PC-9 (cell line): ENCODE results near the gene DLAT. TPM values are rescaled to one million over a fixed set of nuclear protein-coding genes. Genes with fewer than 3 reads are reported as not detected.

ENCODE experiments used
- BruUV-seq: library from RNA; stranded (reverse); fragments of 400-500 nt; replicated peaks from 2 replicates; lab custom pipeline; 2021; lab: Mats Ljungman, UMichigan
- CTCF ChIA-PET: fragments of 300-600 bp; sonication (Branson Sonifier 250); formaldehyde crosslinking; loops from one replicate; lab custom pipeline; 2022; ENCODE audit warnings: antibody characterized with exemption; lab: Charles Lee
- POLR2A ChIA-PET: fragments of 300-600 bp; sonication (Branson Sonifier 250); formaldehyde crosslinking; loops from one replicate; lab custom pipeline; 2022; ENCODE audit warnings: antibody characterized with exemption; ENCODE audit not compliant: unreplicated experiment; lab: Charles Lee
- DNase-seq, 2 experiments: peaks; one replicate each; pipeline versions ENCODE4 v3.0.0 to v3.0.0-alpha.2; 2015 to 2022; ENCODE audit warnings: mixed read lengths in 1 of 2
- H2AFZ ChIP-seq: fragments of 200-600 bp; sonication (generic); 2 replicates; pipeline ENCODE4 v1.8.1; 2017; ENCODE audit warnings: antibody characterized with exemption
- H3F3A ChIP-seq: fragments of 200-600 bp; sonication (generic); 2 replicates; pipeline ENCODE4 v1.8.1; 2017; ENCODE audit warnings: antibody characterized with exemption, mild to moderate bottlenecking, low read depth; ENCODE audit not compliant: insufficient read depth
- H3K27ac ChIP-seq: fragments of 200-600 bp; sonication (generic); 2 replicates; pipeline ENCODE4 v1.6.1; 2016; ENCODE audit warnings: mixed run types
- H3K27me3 ChIP-seq: fragments of 200-600 bp; sonication (generic); 2 replicates; pipeline ENCODE4 v1.6.1; 2016; ENCODE audit warnings: low read depth, mixed run types; ENCODE audit not compliant: insufficient read depth
- H3K36me3 ChIP-seq: fragments of 200-600 bp; sonication (generic); 2 replicates; pipeline ENCODE4 v1.6.1; 2016; ENCODE audit warnings: low read depth, mixed run types
- H3K4me1 ChIP-seq: fragments of 200-600 bp; sonication (generic); replicated peaks from 2 replicates; pipeline ENCODE4 v1.6.1; 2016; ENCODE audit warnings: mixed run types; ENCODE audit not compliant: insufficient read depth
- H3K4me2 ChIP-seq: fragments of 200-600 bp; sonication (generic); 2 replicates; pipeline ENCODE4 v1.6.1; 2017; ENCODE audit warnings: mixed run types
- H3K4me3 ChIP-seq: fragments of 200-600 bp; sonication (generic); 2 replicates; pipeline ENCODE4 v1.6.1; 2016; ENCODE audit warnings: mixed run types
- H3K79me2 ChIP-seq: fragments of 200-600 bp; sonication (generic); 2 replicates; pipeline ENCODE4 v1.6.1; 2017; ENCODE audit warnings: low read depth, mixed run types
- H3K9me2 ChIP-seq: fragments of 200-600 bp; sonication (generic); 2 replicates; pipeline ENCODE4 v1.8.1; 2017; ENCODE audit warnings: mild to moderate bottlenecking; ENCODE audit not compliant: insufficient read depth
- H3K9me3 ChIP-seq: fragments of 200-600 bp; sonication (generic); 2 replicates; pipeline ENCODE4 v1.8.1; 2016; ENCODE audit warnings: low read depth; ENCODE audit not compliant: insufficient read depth
- H4K20me1 ChIP-seq: fragments of 200-600 bp; sonication (generic); 2 replicates; pipeline ENCODE4 v1.8.1; 2017; ENCODE audit not compliant: insufficient read depth
- EZH2 ChIP-seq: fragments of 200-600 bp; sonication (generic); IDR thresholded peaks from 2 replicates; pipeline ENCODE4 v1.8.0; 2017; ENCODE audit warnings: antibody characterized with exemption, low read depth
- intact Hi-C: fragments of 100-400 bp; cut with micrococcal nuclease; formaldehyde crosslinking; loops from one replicate; pipeline ENCODE4 v1.10.0; 2022; ENCODE audit not compliant: unreplicated experiment
- total RNA-seq: library from RNA; stranded (reverse); gene quantifications from 2 replicates; pipeline ENCODE4 v1.2.3, GENCODE V29; 2021
- TF ChIP-seq, protein P1 (sequence below): fragments of 200-600 bp; sonication (generic); conservative IDR thresholded peaks from 2 replicates; pipeline ENCODE4 v1.6.1; 2017; ENCODE audit warnings: mixed run types, antibody characterized with exemption, mild to moderate bottlenecking, moderate library complexity

DLAT gene
- total RNA-seq, 1 experiment from 2014 or later, result 44.9 TPM

DNA sequence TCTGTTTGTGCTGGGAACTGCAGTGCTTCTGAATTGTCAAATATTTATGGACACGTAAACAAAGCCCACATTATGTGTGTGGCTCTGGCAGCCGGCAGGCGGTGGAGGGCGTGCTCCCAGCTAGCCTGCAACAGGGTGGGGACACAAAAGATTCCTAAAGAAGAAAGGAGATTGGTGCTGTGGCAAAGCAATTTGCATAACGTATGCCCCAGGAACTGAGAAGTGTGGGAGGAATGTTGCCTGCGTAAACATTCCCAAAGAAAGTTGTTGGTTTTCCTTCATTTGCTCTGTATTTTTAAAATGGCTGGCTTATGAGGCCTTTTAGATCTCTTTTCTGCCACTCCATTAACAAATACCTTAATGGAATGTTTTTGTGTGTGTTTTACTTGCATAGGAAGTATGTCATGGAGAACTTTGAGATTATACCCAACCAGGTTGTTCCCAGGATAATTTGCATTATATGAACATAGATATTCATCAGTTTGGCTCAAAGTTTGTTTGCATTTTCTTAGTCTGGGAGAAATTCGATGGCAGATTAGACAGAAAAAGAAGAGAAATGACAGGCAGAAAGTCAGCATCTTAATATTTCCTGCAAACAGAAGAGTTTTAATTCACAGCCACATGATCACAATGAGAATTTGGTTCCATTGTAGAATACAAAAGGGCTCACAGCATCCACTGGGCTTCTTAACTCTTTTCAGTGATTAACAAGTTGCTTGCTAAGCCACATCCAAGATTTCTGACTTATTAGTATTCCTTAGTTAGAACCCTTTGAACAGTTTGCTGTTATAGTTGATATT lies 41.8 kb upstream of the DLAT start:
- Histone ChIP-seq H3F3A (peaks cover 1% of the 10 kb centered on the region; the same call in 1 of the 2 replicates), H3K9me2 (no peaks in the 10 kb centered on the region), H3K4me1 (0 out of 2 replicates have a peak, but pooled peaks cover 4% of the 10 kb centered on the region), H4K20me1 (no peaks in the 10 kb centered on the region), H3K4me3 (no peak overlapping the region), H3K79me2 (no peaks in the 10 kb centered on the region), H3K4me2 (no peak overlapping the region), H3K9me3 (no peaks in the 10 kb centered on the region), H3K36me3 (no peaks in the 10 kb centered on the region), H2AFZ (no peak overlapping the region), H3K27me3 (0 out of 2 replicates have a peak, but pooled peaks cover 3% of the 10 kb centered on the region), H3K27ac (no peak overlapping the region)
- ChIA-PET CTCF (no interaction called here), POLR2A (interaction anchor here (0.6 kb wide), 1 partner anchor 51 kb away, joined by 3 read pairs; no protein-coding TSS in a partner anchor)
- intact Hi-C loops, result loop anchor here (2.0 kb wide), 1 partner anchor 57 kb away; no protein-coding TSS in a partner anchor
- BruUV-seq, result no TSS peak
- TF ChIP-seq, protein P1, sequence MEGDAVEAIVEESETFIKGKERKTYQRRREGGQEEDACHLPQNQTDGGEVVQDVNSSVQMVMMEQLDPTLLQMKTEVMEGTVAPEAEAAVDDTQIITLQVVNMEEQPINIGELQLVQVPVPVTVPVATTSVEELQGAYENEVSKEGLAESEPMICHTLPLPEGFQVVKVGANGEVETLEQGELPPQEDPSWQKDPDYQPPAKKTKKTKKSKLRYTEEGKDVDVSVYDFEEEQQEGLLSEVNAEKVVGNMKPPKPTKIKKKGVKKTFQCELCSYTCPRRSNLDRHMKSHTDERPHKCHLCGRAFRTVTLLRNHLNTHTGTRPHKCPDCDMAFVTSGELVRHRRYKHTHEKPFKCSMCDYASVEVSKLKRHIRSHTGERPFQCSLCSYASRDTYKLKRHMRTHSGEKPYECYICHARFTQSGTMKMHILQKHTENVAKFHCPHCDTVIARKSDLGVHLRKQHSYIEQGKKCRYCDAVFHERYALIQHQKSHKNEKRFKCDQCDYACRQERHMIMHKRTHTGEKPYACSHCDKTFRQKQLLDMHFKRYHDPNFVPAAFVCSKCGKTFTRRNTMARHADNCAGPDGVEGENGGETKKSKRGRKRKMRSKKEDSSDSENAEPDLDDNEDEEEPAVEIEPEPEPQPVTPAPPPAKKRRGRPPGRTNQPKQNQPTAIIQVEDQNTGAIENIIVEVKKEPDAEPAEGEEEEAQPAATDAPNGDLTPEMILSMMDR, result no peak
- TF ChIP-seq EZH2, result no peak
- peak; percentile 36 to 48 for DNase-seq

DNA sequence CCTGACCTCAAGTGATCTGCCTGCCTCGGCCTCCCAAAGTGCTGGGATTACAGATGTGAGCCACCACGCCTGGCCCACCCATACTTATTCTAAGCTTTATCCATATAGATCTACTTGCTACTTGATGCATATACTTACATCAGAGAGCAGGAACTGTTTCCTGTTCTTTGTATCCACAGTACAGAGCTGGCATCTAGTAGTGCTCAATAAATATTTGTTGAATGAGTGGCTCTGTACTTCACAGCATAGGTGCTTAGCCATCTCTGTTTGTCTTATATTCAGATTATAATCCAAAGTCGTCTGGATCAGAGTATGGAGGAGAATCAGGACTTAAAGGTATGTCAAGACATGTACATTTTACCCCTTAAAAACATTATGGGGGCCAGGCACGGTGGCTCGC lies 38.6 kb upstream of the DLAT start:
- no peak for DNase-seq
- BruUV-seq, result no TSS peak
- TF ChIP-seq, protein P1, result no peak
- TF ChIP-seq EZH2, result no peak
- H3K4me1 ChIP-seq, result 0 out of 2 replicates have a peak, but pooled peaks cover 11% of the 10 kb centered on the region
- no peaks in the 10 kb centered on the region for H4K20me1 ChIP-seq
- intact Hi-C loops, result no loop called here
- H3K36me3 ChIP-seq, result no peaks in the 10 kb centered on the region
- H3K79me2 ChIP-seq, result no peaks in the 10 kb centered on the region
- no peak overlapping the region for H2AFZ ChIP-seq
- no peaks in the 10 kb centered on the region for H3K9me3 ChIP-seq
- ChIA-PET CTCF (no interaction called here), POLR2A (no interaction called here)
- no peak overlapping the region for H3K4me2 ChIP-seq
- no peaks in the 10 kb centered on the region for H3K27me3 ChIP-seq
- H3K9me2 ChIP-seq, result no peaks in the 10 kb centered on the region
- H3F3A ChIP-seq, result peaks cover 14% of the 10 kb centered on the region; the same call in 1 of the 2 replicates
- no peak overlapping the region for H3K4me3 ChIP-seq
- no peak overlapping the region for H3K27ac ChIP-seq

GRCh38 chr11:111990381-111990780 lies 34.8 kb upstream of the DLAT start:
- no peak overlapping the region for H3K27ac ChIP-seq
- TF ChIP-seq, protein P1, result no peak
- TF ChIP-seq EZH2, result no peak
- H3K79me2 ChIP-seq, result no peaks in the 10 kb centered on the region
- 0 out of 2 replicates have a peak, but pooled peaks cover 8% of the 10 kb centered on the region for H3K4me1 ChIP-seq
- no peaks in the 10 kb centered on the region for H3K27me3 ChIP-seq
- H3F3A ChIP-seq, result 0 out of 2 replicates have a peak, but pooled peaks cover 14% of the 10 kb centered on the region
- H3K4me3 ChIP-seq, result no peak overlapping the region
- H2AFZ ChIP-seq, result no peak overlapping the region
- intact Hi-C loops, result no loop called here
- H3K9me3 ChIP-seq, result no peaks in the 10 kb centered on the region
- no peak for DNase-seq
- H3K36me3 ChIP-seq, result no peaks in the 10 kb centered on the region
- H3K9me2 ChIP-seq, result no peaks in the 10 kb centered on the region
- CTCF ChIA-PET, result no interaction called here
- no peak overlapping the region for H3K4me2 ChIP-seq
- H4K20me1 ChIP-seq, result no peaks in the 10 kb centered on the region
- no TSS peak for BruUV-seq
- POLR2A ChIA-PET, result interaction anchor here (0.6 kb wide), 1 partner anchor 235 kb away, joined by 5 read pairs; no protein-coding TSS in a partner anchor
